HepG2 (cell line): ENCODE data around the gene DMRTA2. TPM values are rescaled to one million over a fixed set of nuclear protein-coding genes. Genes with fewer than 3 reads are reported as not detected.

Experiments
- ATAC-seq: fragments of 200-7000 bp; cut with Tn5 transposase; 3 replicates; pipeline ENCODE4 v1.9.1; 2020; ENCODE audit warnings: mild to moderate bottlenecking, moderate library complexity
- BruUV-seq: library from RNA; stranded (reverse); fragments of 400-500 nt; replicated peaks from 2 replicates; lab custom pipeline; 2021; lab: Mats Ljungman, UMichigan
- CTCF ChIA-PET: fragments of 300-600 bp; formaldehyde crosslinking; extraction: SDS; loops from one replicate; lab custom pipeline; 2021; ENCODE audit warnings: low total read pairs, inconsistent platforms, low intra/inter-chr PET ratio; lab: Yijun Ruan, JAX
- POLR2A ChIA-PET: fragments of 350-600 bp; sonication (Branson Sonifier 250); formaldehyde crosslinking; loops from one replicate; lab custom pipeline; 2020; ENCODE audit warnings: antibody characterized with exemption, inconsistent platforms; lab: Yijun Ruan, JAX
- DNase-seq: peaks from one replicate; pipeline ENCODE4 v3.0.0-alpha.2; 2015; ENCODE audit warnings: low spot score
- FAIRE-seq: peaks from 3 replicates; lab custom pipeline; 2011; peaks lifted over from hg19 to GRCh38; lab: Jason Lieb, UNC
- H2AFZ ChIP-seq: one replicate; pipeline ENCODE4 v1.6.1; 2011; ENCODE audit warnings: low read length, inconsistent platforms
- H3K27ac ChIP-seq: fragments of 300-600 bp; 3 replicates; pipeline ENCODE4 v1.8.0; 2011; ENCODE audit warnings: mixed run types, mild to moderate bottlenecking, mixed read lengths, low read length, inconsistent platforms; ENCODE audit not compliant: insufficient read depth; ENCODE audit errors: extremely low read length
- H3K27me3 ChIP-seq, 2 experiments: fragments of 200-600 bp in 1 of 2; 2 replicates in 1 of 2; 3 replicates in 1 of 2; pipeline versions ENCODE4 v1.6.0 to v1.8.0; 2011; ENCODE audit warnings: low read length in 2 of 2, mild to moderate bottlenecking in 2 of 2, moderate library complexity in 2 of 2, inconsistent platforms in 1 of 2; ENCODE audit not compliant: insufficient read depth in 2 of 2, control insufficient read depth in 1 of 2
- H3K36me3 ChIP-seq, 2 experiments: fragments of 200-600 bp in 1 of 2; replicated peaks in 1 of 2; 2 replicates in 1 of 2; 3 replicates in 1 of 2; pipeline versions ENCODE4 v1.5.1 to v1.8.0; 2011; ENCODE audit warnings: low read length in 2 of 2, inconsistent platforms in 1 of 2; ENCODE audit not compliant: insufficient read depth in 2 of 2, control insufficient read depth in 1 of 2
- H3K4me1 ChIP-seq: 2 replicates; pipeline ENCODE4 v1.5.1; 2012; ENCODE audit warnings: low read length, inconsistent platforms; ENCODE audit not compliant: insufficient read depth
- H3K4me2 ChIP-seq: 2 replicates; pipeline ENCODE4 v1.6.0; 2011; ENCODE audit warnings: low read depth, low read length, inconsistent platforms
- H3K4me3 ChIP-seq, 3 experiments: fragments of 200-600 bp in 1 of 3; sonication (generic), shearing (Covaris generic) in 1 of 3; replicated peaks in 1 of 3; 2 replicates each; pipeline ENCODE4 v1.5.1; 2011 to 2016; ENCODE audit warnings: low read length in 3 of 3, inconsistent platforms in 2 of 3, low read depth in 2 of 3, mild to moderate bottlenecking in 2 of 3, control low read depth in 1 of 3, mixed read lengths in 1 of 3; ENCODE audit not compliant: insufficient read depth in 1 of 3
- H3K79me2 ChIP-seq: one replicate; pipeline ENCODE4 v1.6.1; 2011; ENCODE audit warnings: low read length, inconsistent platforms; ENCODE audit not compliant: insufficient read depth
- H3K9ac ChIP-seq: 2 replicates; pipeline ENCODE4 v1.6.0; 2011; ENCODE audit warnings: mild to moderate bottlenecking, low read depth, low read length, inconsistent platforms; ENCODE audit not compliant: insufficient read depth
- H3K9me3 ChIP-seq: 2 replicates; pipeline ENCODE4 v1.5.1; 2012; ENCODE audit warnings: mild to moderate bottlenecking, low read length
- H4K20me1 ChIP-seq: 2 replicates; pipeline ENCODE4 v1.6.0; 2011; ENCODE audit warnings: inconsistent platforms, mild to moderate bottlenecking, low read length, moderate library complexity; ENCODE audit not compliant: insufficient read depth
- IRF1 ChIP-seq: sonication (generic); formaldehyde crosslinking; IDR thresholded peaks from 2 replicates; pipeline ENCODE4 v1.4.0; 2020; ENCODE audit warnings: low read depth, mild to moderate bottlenecking, missing genetic modification reagents
- KDM5A ChIP-seq: fragments of 200-600 bp; sonication (generic); IDR thresholded peaks from 2 replicates; pipeline ENCODE4 v1.7.0; 2018; ENCODE audit warnings: antibody characterized with exemption, mild to moderate bottlenecking, low read length, borderline replicate concordance
- RERE ChIP-seq: IDR thresholded peaks from 2 replicates; pipeline ENCODE4 v1.6.1; 2016; ENCODE audit warnings: low read depth, missing genetic modification reagents, missing compliant biosample characterization
- SNAPC4 ChIP-seq: sonication (generic); formaldehyde crosslinking; IDR thresholded peaks from 2 replicates; pipeline ENCODE4 v1.4.0; 2020; ENCODE audit warnings: mild to moderate bottlenecking, missing genetic modification reagents
- SP5 ChIP-seq: IDR thresholded peaks from 2 replicates; pipeline ENCODE4 v1.6.1; 2016; ENCODE audit warnings: low read depth, borderline replicate concordance
- TEAD2 ChIP-seq: sonication (generic); formaldehyde crosslinking; IDR thresholded peaks from 2 replicates; pipeline ENCODE4 v1.9.0; 2021; ENCODE audit warnings: missing genetic modification reagents
- ZBTB49 ChIP-seq: sonication (generic); formaldehyde crosslinking; IDR thresholded peaks from 2 replicates; pipeline ENCODE4 v1.4.0; 2020; ENCODE audit warnings: missing genetic modification reagents, borderline replicate concordance
- ZMYM4 ChIP-seq: sonication (generic); formaldehyde crosslinking; IDR thresholded peaks from 2 replicates; pipeline ENCODE4 v1.8.1; 2023; ENCODE audit warnings: mild to moderate bottlenecking, missing genetic modification reagents
- ZNF138 ChIP-seq: sonication (generic); formaldehyde crosslinking; IDR thresholded peaks from 2 replicates; pipeline ENCODE4 v1.5.0; 2020; ENCODE audit warnings: mild to moderate bottlenecking, low read depth, missing genetic modification reagents
- ZNF747 ChIP-seq: sonication (generic); formaldehyde crosslinking; IDR thresholded peaks from 2 replicates; pipeline ENCODE4 v1.8.1; 2023; ENCODE audit warnings: missing genetic modification reagents, mild to moderate bottlenecking, borderline replicate concordance
- WGBS: methylation state at CpG from one replicate; pipeline ENCODE4 v1.1.6; 2017; ENCODE audit warnings: low lambda C conversion rate; 5-methylcytosine and 5-hydroxymethylcytosine counted together
- in situ Hi-C: cut with HindIII; loops from 2 replicates; pipeline ENCODE4 v1.10.0; 2017; ENCODE audit warnings: low pct_unique_long_range_greater_than_20kb; ENCODE audit not compliant: extremely low pct_ligation_motif_present
- intact Hi-C: fragments of 100-400 bp; cut with micrococcal nuclease; formaldehyde crosslinking; loops from one replicate; pipeline ENCODE4 v1.10.0; 2022; ENCODE audit not compliant: unreplicated experiment
- polyA plus RNA-seq, 8 experiments: library from polyadenylated mRNA; depleted of rRNA in 3 of 8; stranded (reverse) in 7 of 8; unstranded in 1 of 8; fragments of >200 nt; fragmentation: Illumina TruSeq in 4 of 8; extraction: Trizol in 4 of 8; gene quantifications; 2 replicates each; pipeline versions ENCODE4 v1.2.1 to v1.2.3, GENCODE V29; 2011 to 2016; ENCODE audit warnings: low read depth in 4 of 8, missing spikeins in 1 of 8, mixed read lengths in 1 of 8; ENCODE audit not compliant: insufficient read depth in 1 of 8
- total RNA-seq, 5 experiments: library from RNA; depleted of rRNA; stranded (reverse); fragments of >200 nt; fragmentation: Illumina TruSeq; extraction: Trizol; gene quantifications; 2 replicates each; pipeline ENCODE4 v1.2.3, GENCODE V29; 2016; ENCODE audit warnings: low read depth in 1 of 5

The DMRTA2 gene
- total and polyA plus RNA-seq, 2 of the 13 experiments (the other 11 are each of a cell fraction or from before 2014, with no cell fraction given): not detected

GRCh38 chr1:50422675-50422945 is 633 bp downstream of the DMRTA2 start:
- in situ Hi-C loops (no loop called here), intact Hi-C loops (no loop called here)
- Histone ChIP-seq H3K79me2 (no peaks in the 10 kb centered on the region), H3K4me2 (no peak overlapping the region), H4K20me1 (no peaks in the 10 kb centered on the region), H3K27ac (no peak overlapping the region), H3K4me1 (peaks cover 17% of the 10 kb centered on the region), H3K4me3 (no peak overlapping the region), H3K9me3 (no peaks in the 10 kb centered on the region), H3K9ac (no peak overlapping the region), H3K27me3 (peaks cover 18 to 77% of the 10 kb centered on the region in 2 experiments), H2AFZ (no peak overlapping the region), H3K36me3 (no peaks in the 10 kb centered on the region)
- BruUV-seq: no TSS peak
- ChIA-PET POLR2A (no interaction called here), CTCF (no interaction called here)
- 72% methylated on average over 10 of the region's 21 CpGs for WGBS
- ATAC-seq: no peak
- DNase-seq: no peak
- no peak for FAIRE-seq
- no peak for TF ChIP-seq ZNF747 (CRISPR knock-in tag)
- no peak for TF ChIP-seq ZMYM4 (CRISPR knock-in tag)
- TF ChIP-seq IRF1 (CRISPR knock-in tag): no peak
- no peak for TF ChIP-seq SNAPC4 (CRISPR knock-in tag)
- TF ChIP-seq SP5: no peak
- no peak for TF ChIP-seq RERE (CRISPR knock-in tag)
- no peak for TF ChIP-seq KDM5A
- no peak for TF ChIP-seq ZNF138 (CRISPR knock-in tag)
- TF ChIP-seq TEAD2 (CRISPR knock-in tag): no peak
- TF ChIP-seq ZBTB49 (CRISPR knock-in tag): no peak
